HG02981 (cell line): ENCODE results near the gene STK4.

Source experiments
- ATAC-seq: cut with Tn5 transposase; IDR thresholded peaks from one replicate; pipeline ENCODE4 v1.9.1; 2021; ENCODE audit warnings: mild to moderate bottlenecking, moderate library complexity; ENCODE audit not compliant: unreplicated experiment

STK4 gene

DNA sequence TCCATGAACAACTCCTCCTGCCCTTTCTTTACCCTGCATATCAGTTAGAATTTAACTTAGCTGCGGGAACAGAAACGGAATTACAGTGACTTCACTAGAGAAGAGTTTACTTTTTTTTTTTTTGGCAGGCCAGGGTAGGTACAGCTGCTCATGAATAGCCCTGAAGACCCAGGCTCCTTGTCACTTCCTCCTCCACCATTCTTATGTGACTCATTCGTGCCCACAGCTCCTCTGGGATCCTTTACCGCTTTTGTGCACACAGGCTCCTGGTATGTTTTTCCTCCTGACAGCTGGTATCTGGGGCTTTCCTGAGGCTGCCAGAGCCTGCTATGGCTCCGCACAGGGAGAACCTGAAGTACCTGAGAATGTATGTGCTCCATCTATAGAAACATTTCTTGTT, 138.5 kb downstream of the STK4 start:
- ATAC-seq: no peak

DNA sequence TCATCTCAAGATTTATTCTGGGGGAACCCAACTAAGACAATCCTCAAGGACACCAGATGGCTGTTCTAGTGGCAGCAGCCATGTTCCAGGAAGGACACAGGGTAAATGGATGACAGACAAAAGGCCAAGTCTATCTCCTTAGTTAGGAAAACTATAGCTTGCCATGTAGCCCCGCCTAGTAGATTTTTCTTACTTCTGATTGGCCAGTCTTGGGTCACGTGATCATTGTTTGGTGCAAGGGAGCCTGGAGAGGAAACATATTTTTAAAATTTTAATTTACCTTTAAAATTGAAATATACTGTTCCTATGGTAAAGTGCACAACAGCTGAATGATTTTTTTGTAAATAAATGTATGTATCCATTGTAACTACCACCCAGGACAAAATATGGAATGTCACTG, 139.0 kb downstream of the STK4 start:
- ATAC-seq: no peak

DNA sequence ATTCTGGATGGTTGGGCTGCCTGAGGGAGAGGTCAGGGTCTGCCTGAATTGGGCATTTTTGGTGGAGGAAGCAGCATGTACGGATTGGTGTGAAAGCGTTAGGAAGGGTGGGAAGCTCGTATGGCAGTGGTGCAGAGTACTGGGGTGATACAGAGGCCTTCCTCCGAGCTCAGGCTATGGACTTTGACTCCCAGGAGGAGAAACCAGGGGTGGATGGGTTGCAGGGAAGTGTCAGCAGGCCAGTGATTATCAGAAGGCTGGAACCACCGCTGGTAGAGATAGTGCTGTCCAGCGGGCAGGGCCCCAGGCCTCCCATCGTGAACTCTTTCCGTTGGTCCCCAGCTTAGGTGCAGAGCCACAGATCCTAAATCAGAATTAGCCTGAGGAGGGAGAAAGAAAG, 143.3 kb downstream of the STK4 start:
- ATAC-seq: no peak

DNA sequence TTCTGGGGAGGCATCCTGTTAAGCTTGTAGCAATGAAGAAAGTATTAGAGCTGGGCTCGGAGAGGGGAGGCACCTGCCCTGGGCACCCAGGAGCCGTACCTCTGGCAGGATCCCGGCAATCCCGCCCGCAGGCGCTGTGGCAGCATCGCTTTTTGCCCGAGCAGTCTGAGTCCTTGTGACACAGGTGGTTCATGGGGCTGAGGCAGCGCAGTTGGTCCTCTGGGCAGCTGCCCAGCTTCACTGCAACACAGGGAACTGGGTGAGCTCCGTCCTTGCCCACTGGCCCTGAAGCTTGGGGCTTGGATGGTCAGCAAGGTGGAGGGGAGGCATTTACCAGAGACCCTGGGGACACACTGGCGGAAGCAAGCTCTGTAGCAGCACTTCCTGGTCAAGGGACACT, 144.0 kb downstream of the STK4 start:
- no peak for ATAC-seq

DNA sequence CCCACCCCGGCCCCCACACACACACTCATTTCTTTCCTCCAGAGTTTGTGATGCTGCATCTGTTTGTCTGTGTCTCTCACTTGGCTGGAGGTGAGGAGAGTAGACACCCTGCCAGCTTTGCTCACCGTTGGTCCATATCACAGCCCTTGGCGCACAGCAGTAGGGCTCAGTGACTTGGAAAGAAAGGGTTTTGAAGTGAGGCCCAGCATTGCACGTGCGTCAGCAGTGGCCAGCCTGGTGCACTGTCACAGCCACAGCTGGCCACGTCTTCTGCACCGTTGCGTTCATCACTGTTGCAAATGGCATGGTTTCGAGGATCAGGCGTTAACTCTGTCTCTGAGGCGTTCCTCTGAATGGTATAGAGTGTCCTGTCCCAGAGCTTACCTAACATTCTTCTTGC, 145.0 kb downstream of the STK4 start:
- ATAC-seq: no peak

DNA sequence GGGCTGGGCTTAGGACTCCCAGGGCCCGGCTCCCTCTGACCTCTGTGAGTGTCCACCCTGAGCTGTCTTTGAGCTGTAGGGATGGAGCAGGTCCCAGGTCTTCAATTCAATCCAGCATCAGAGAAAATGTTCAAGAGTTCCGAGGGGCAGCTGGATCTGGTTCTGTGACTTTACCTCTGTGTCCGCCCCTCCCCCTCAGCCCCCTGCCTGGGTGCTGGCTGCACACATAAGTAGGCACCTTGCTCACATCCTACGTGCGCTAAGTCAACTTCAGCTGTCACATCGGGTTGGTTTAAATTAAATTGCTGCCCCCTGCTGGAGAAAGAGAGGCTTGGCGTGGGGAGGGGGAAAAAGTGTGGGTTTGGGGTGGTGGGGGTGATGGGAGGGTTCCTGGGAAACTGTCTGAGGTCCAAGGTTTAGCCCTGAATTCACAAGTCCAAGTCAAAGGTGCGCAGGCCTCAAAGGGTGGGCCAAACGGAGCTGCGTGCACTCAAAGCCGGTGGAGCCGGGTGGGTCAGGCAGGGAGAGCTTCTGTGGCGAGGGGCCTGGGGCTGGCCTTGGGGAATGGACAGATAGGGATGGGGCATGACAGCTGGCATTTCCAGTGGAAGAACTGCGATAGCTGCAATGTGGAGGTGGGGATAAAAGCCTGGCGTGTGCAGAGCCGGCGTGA, 145.6 kb downstream of the STK4 start:
- no peak for ATAC-seq

DNA sequence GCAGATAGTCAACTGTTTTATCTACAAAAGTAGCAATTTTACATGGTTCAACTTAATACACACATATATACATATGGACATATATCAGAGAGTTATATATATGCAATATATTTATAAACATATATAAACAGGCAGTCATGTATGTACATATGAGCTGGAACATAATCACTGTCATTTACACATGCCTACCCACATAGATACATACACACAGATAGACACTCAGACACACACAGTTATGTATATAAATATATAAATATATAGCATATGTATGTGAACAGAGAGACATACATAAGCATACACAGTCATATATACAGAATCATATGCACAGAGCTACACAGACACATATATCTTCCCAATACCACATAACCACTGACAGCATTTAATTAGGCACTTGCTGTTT, 146.4 kb downstream of the STK4 start:
- no peak for ATAC-seq

DNA sequence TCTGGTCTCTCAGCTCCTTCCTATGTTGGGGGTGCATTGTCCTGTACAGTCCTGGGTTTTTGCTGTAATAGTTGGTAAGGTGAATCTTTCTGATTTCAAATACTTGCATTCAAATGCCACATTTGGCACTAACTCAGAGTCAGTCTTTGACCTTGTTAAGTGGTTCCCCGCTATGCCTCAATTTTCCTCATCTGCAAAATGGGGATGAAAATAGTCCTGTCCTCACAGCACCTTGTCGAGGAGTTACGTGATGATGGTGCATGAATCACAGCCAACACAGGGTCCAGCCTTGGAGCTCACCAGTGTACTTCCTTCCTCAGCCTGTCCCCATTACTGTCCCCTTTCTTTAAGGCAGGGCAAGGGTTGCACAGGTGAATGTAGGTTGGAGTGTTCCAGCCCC, 147.6 kb downstream of the STK4 start:
- no peak for ATAC-seq

DNA sequence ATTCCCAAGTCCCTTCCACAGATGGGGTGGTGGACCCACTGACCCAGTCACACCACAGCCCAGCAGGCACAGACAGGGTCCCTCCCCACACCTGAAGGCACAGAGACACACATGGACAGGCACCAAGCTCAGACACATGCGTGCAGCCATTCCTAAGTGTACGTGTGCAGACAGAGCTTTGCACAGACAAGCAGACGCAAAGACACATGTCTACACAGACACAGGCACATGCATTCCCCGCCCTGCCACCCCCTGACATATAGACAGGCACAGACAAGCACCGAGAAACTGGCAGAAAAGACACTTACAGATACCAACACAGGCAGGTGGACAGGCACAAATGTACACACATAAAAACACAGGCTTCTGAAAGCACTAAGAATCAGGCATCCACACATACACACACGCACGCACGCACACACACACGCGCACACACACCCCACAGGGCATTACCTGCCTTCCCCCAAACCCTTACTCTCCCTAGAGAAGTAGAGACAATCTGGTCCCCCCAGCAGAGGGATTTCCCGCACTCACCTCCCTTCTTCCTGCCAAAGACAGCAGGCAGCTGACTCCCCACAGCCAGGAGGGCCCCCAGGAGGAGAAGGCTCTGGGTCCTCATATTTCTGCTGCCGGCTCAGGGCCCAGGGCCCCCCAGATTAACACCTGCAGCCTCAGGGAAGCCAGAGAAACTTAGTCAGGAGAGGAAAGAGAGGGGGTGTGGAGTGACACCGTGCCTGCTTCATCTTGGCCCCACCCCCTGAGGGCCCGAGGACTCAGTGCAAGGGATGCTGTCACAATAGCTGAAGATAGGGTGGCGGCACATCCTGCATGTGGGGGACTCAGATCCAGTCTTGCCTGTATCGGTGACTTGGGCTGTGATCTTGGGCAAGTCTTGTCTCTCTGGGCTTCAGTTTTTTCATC, 148.4 kb downstream of the STK4 start, which contains the start of gene WFDC5:
WFDC5 (minus strand) TSS at position 710 of the 921 bp plus-strand sequence; CDS start at position 619, 91 bp downstream.
- no peak for ATAC-seq

DNA sequence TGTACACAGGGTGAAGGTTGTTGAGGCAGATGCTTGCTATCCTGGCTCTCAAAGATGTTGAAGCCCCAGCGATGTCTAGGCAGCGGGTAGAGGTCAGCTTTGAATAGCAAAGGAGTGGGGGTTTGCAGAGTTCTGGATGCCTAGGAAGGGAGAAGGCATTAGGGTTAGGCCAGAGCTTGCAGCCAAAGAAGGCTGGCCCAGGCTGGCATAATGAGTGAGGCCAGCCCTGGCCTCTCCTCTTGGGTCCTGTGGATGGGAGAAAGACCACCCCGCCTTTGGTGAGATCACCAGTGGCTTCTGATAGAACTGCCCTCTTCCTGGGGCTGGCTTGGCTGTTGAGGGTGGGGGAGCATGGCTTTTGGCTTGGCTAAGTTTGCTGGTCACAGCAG, 149.1 kb downstream of the STK4 start:
- no peak for ATAC-seq

DNA sequence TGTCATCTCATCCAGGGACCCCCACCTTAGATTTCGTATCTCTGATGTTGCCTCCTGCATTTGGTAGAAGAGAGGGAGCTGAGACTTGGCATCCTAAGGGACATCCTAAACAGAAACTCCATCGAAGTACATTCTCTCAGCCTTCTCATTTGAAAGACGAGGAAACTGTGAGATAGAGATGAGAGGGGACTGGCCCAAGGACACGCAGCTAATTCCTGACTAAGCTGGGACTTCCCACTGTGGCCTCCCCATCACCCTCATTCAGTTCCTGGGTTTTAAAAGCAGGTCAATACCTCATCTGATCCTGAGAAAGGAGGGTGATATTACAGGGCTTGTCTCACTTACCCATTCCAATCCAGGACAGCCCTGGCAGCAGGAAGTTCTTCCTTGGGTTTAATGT, 149.5 kb downstream of the STK4 start:
- no peak for ATAC-seq

DNA sequence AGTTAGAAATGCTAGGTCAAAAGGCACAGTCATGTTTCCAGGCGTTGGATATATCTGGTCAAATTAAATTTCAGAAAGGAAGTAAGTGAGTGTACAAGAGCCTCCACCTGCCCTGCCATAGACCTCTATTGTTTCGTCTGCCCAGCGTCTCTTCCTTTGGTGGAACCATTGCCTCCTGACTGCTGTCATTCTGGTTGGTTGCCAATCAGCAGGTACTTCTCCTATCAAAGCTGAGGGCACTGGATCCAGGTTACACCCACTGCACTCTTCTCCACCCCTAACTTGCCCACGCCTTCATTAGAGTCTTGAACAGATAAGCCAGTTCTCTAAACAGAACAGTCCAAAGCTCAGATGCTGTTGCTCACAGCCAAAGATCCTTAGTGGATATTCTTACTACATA, 151.3 kb downstream of the STK4 start:
- no peak for ATAC-seq

DNA sequence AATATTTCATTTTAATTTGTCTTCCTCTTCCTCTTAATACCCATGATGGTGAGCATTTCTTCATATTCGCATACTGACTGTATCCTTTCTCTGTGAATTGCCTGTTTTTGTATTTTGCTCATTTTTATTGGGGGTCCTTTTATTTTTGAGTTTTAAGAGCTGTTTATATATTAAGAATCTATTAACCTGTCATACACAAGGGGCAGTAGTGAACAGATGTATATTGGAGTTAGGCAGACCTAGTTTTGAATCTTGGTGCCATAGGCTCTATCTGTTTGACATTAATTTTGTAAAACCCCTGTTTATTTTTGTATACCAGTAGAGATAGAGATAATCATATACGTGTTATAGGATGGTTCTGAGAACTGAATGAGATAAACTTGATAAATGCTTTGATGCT, 151.7 kb downstream of the STK4 start:
- no peak for ATAC-seq

DNA sequence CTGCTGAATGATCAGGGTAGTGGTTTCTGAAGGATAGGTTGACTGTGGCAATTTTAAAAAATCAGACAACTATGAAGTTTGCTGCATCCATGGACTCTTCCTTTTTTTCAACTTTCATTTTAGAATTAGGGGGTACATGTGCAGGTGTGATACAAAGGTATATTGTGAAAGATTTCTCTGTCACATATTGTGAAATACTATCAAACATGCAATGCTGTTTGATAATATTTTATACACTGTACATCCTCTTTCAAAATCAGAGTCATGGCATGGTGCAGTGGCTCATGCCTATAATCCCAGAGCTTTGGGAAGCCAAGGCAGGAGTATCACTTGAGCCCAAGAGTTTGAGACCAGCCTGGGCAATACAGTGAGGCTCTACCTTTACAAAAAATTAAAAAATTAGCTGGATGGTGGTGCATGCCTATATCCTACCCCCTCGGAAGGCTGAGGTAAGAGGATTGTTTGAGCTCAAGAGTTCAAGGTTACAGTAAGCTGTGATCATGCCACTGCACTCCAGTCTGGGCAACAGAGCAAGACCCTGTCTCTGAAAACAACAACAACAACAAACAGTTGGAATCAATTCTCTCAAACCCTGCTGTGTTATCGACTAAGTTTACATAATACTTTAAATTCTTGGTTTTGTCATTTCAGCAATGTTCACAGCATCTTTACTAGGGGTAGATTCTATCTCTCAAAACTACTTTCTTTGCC, 153.4 kb downstream of the STK4 start:
- no peak for ATAC-seq

DNA sequence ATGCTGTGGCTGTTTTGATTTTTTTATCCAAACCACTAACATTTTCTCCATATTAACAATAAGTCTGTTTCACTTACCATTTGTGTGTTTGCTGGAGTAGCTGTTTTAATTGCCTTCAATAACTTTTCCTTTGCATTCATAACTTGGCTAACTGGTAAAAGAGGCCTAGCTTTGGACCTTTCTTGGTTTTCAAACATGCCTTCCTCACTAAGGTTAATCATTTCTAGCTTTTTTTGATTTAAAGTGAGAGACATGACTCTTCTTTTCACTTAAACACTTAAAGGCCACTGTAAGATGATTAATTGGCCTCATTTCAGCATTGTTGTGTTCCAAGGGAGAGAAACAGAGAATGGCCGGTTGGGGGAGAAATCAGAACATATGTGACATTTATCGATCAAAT, 155.1 kb downstream of the STK4 start:
- ATAC-seq: no peak

DNA sequence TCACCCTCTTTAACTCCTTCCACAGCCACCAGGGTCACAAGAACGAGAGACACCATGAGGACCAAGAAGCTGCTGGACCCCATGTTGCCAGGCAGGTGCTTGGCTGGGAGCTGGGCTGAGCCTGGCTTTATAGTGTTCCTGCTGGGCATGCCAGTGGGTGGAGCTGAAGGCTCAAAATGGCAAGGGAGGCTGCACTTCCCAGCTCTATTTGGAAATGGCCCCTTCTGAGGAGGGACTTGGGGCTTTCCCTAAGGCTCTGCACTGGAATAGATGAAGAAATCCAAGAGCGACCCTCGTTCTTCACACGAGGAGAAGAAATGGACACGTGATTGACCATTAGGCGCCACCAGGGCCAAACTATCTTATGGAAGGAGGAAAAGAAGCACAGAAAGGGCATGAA, 158.1 kb downstream of the STK4 start, which contains the start of gene WFDC12:
WFDC12 (minus strand) TSS at position 101 of the 400 bp plus-strand sequence; CDS start at position 83, 18 bp downstream.
- no peak for ATAC-seq

DNA sequence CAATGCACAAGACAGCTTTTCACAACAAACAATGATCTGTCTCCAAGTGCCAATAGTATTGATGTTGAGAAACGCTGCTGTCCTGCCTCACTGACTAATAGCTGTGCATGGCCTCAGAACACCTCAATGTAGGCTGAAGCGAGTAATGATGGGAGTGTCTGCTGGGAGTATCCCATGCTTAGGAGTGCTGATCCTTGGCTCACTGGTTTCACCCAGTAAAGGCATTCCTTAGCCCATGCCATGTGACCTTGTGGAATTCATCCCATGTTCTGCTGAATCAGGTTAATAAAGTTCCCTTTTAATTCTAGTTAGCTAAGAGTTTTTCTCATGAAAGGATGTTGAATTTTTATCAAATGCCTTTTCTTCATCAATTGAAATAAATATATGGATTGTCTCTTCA, 161.8 kb downstream of the STK4 start:
- no peak for ATAC-seq
